SKM-1 (cell line): ENCODE data around the gene WNT8B.

Experiments used
- DNase-seq: peaks from one replicate; lab custom pipeline; 2025; ENCODE audit not compliant: unreplicated experiment; lab: John Stamatoyannopoulos, UW

WNT8B gene

DNA sequence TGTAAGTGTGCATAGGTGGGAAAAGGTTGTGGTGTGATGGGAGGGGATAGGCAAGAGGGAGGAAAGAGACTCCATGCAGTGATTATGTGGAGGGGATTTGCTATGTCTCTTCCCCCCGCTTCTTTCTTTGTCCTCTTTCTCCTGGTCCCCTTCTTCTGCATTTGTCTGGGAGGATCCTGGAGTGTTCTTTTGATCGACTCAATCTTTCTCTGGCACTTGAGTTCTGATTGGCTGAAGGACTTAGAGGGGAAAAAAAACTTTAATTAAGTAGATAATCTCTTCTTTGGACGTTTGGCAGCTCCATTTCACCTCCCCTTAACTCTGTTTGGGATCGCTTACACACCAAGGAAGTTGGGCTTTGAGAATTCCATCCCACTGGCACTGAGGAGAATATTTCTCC is at the start of gene WNT8B:
Gene WNT8B, plus strand, starts transcription at position 301 of the 400 bp plus-strand sequence. CDS start 160 bp downstream, outside the sequence.
- DNase-seq = no peak

GRCh38 chr10:100413173-100413572 is 49.6 kb upstream of the WNT8B start:
- DNase-seq = no peak

DNA sequence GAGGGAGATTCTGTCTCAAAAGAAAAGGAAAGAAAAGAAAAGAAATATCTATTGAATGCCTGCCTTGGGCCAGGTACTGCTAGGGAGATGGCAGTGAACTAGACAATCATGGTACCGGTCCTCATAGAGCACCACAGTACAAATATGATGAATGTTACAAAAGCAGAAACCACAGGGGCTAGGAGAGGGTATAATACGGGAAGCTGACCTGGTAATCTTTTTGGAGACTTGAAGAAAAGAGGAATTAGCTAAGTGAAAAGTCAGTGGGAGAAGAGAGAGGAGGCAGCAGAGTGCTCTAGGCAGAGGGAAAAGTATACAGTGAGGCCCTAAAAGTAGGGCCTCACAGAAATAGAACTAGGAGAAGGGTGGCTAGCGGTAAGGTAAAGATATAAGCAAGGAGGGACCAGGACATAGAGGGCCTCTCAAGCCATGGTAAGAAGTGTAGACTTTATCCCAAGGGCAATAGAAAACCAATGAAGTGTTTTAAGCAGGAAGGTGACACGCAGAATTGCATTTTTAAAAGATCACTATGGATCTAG is 42.8 kb upstream of the WNT8B start:
- DNase-seq = peak; percentile 77

DNA sequence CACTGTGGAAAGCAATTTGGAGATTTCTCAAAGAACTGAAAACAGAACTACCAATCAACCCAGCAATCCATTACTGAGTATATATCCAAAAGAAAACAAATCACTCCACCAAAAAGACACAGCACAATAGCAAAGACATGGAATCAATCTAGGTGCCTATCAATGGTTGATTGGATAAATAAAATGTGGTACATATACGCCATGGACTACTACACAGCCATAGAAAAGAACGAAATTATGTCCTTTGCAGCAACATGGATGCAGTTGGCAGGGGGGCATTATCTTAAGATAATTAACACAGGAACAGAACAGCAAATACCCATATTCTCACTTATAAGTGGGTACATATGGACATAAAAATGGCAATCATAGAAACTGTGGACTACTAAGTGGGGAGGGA is 35.4 kb upstream of the WNT8B start:
- no peak for DNase-seq

GRCh38 chr10:100433253-100434240 is 29.3 kb upstream of the WNT8B start:
- peak; percentile 76 for DNase-seq

- DNase-seq = no peak
Measured at GRCh38 chr10:100436255-100436654, 26.6 kb upstream of the WNT8B start.

DNA sequence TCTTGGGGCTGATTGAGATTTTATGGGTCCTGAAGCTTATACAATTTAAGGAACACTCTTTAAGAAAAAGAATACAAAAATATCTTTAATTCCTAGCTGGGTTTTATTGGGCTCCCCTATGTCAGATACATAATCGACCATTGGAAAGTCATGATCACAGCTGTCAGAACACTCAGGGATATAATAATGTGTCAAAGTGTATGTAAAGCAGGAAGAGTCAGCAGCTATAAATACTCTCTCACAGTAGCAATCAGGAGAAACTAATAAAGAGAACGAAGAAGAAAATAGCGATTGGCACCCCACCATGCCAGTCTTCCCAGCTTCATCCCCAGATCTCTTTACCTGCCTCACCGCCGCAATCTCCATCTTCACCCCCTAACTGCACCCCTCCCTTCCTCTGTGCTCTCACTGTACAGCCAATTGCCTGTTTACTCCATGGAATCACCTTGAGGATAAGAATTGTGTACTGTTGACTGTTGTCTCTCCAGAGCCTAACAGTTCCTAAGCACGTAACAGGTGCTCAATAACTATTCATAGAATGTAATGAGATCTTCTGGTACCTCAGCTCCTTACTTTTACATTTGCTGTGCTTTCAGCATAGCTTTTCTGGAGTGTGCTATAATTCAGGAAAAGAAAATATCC is 24.0 kb upstream of the WNT8B start:
- no peak for DNase-seq

GRCh38 chr10:100442548-100442947 is 20.3 kb upstream of the WNT8B start:
- DNase-seq = no peak

GRCh38 chr10:100446130-100446761 is 16.6 kb upstream of the WNT8B start:
- no peak for DNase-seq

GRCh38 chr10:100447663-100448062 is 15.1 kb upstream of the WNT8B start:
- DNase-seq = no peak

- DNase-seq = no peak
Measured at GRCh38 chr10:100448951-100449350, 13.9 kb upstream of the WNT8B start.

DNA sequence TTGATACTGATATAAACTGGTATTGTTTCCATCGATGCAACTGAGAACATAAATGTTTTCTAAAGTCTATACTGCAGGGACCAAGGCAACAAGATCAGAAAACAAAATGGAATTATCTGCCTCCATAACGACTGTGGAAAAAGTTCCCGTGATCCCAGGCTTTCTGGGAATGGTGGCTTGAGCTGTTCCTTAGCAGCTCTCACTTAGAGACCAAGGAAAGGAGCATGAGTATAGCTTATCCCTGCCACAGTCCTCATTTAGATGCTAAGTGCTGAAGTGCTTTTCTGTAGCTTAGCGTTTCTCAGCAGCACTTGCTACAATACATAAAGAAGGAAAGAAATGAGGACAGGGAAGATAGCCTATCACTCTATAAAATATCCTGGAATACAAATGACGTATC is 5.5 kb downstream of the WNT8B start:
- DNase-seq = no peak

- no peak for DNase-seq
Measured at GRCh38 chr10:100468978-100469377, 6.2 kb downstream of the WNT8B start.

DNA sequence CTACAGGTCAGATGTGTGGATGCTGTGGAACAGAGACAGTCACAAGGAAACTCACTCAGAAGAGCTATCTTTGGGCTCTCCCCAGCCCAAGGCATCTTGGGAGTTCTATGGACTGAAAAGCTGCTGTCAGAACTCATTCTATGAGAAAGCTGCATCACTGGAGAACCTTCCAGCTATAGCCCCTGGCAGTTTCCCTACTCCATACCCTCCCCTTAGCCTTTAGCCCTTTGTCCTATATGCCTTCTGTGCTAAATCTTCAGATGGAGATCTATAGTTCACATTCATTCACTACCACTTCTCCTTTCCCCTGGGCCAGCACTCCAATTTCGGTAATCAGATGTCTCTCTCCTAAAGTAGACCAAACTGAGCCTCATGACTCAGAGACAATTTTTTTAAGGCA is 6.9 kb downstream of the WNT8B start:
- no peak for DNase-seq

DNA sequence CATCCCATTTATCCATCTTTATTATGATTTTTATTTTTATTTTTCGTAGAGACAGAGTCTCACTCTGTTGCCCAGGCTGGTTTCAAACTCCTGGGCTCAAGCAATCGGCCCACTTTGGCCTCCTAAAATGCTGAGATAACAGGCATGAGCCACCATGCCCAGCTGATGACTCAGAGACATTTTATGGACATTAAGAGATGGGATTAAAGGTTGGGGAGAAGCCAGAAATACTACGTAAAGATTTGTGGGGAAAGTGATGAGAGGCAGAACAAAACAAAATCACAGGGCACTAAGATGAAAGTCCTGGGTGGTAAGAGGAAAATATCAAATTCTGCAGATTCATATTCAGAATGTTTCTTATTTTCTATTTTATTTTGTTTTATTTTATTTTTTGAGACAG is 7.6 kb downstream of the WNT8B start:
- no peak for DNase-seq

DNA sequence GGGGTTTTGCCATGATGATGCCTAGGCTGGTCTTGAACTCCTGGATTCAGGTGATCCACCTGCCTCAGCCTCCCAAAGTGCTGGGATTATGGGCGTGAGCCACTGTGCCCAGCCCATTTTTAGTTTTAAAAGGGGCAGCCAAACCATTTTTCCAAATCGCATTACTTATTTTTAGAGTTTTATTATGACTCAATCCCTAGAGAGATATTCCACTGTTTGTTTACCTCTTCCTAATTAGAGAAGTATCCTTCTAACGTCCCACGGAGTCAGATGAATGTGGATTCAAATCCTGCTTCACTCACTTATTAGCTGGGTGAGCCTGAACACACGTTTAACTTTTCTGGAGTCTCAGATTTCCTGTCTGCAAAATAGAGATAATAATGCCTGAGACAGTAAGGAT is 15.2 kb downstream of the WNT8B start:
- no peak for DNase-seq

DNA sequence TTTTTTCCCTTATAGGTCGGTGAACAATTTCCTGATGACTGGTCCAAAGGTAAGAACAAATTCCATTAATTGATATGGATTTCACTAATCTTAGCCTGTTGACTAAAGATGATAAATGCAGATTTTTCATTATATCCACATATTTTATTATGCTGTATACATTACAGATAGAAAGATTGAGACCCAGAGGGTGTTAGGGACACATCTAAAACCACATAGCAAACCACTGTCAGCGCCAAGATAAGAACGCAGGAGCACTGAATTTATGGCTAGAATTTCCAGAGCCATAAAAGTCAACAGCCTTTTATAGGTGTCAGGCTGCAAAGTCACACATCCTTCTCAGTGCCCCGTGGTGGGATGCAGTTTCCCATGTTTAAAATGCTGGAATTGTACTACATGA is 16.2 kb downstream of the WNT8B start:
- DNase-seq = no peak

GRCh38 chr10:100480002-100480401 is 17.2 kb downstream of the WNT8B start:
- no peak for DNase-seq

DNA sequence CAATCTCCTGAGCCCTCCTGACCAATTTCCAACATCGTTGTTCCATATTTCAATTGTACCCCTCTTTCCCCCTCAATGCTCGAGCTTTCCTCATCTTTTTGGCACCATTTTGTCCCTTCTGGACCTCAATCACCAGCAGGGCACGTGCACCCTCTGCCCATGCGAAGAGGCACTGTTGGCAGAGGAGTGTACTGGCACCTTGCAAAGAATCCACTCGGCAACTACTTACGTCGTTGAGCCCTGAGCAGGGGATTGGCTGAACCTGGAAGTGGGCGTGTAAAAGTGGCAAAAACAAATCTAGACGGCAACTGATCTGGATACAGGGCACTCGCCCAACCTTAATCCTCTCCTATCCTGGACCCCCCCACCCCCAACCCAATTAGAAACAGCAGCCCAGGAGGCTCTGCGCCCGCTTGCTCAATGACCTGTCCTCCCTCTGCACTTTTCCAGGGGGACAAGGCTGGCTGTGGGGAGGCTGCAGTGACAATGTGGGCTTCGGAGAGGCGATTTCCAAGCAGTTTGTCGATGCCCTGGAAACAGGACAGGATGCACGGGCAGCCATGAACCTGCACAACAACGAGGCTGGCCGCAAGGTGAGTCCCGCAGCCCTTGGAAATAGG is 18.8 kb downstream of the WNT8B start:
- DNase-seq = peak; percentile 69

GRCh38 chr10:100482181-100482833 is 19.5 kb downstream of the WNT8B start:
- peak; percentile 37 for DNase-seq

- no peak for DNase-seq
Measured at GRCh38 chr10:100482834-100483185, 20.0 kb downstream of the WNT8B start.
